Ecto neural progenitor cell (in vitro differentiated cells): Measurements from ENCODE around the gene TNPO1.
"Not testable (repeated sequence)": the region's sequence is repeated elsewhere in the genome, so short reads cannot be mapped to it uniquely, and the experiment has no call there.

ENCODE experiments used
- DNase-seq: peaks from one replicate; pipeline ENCODE4 v3.0.0-alpha.2; 2018; ENCODE audit warnings: low spot score

TNPO1 gene

DNA sequence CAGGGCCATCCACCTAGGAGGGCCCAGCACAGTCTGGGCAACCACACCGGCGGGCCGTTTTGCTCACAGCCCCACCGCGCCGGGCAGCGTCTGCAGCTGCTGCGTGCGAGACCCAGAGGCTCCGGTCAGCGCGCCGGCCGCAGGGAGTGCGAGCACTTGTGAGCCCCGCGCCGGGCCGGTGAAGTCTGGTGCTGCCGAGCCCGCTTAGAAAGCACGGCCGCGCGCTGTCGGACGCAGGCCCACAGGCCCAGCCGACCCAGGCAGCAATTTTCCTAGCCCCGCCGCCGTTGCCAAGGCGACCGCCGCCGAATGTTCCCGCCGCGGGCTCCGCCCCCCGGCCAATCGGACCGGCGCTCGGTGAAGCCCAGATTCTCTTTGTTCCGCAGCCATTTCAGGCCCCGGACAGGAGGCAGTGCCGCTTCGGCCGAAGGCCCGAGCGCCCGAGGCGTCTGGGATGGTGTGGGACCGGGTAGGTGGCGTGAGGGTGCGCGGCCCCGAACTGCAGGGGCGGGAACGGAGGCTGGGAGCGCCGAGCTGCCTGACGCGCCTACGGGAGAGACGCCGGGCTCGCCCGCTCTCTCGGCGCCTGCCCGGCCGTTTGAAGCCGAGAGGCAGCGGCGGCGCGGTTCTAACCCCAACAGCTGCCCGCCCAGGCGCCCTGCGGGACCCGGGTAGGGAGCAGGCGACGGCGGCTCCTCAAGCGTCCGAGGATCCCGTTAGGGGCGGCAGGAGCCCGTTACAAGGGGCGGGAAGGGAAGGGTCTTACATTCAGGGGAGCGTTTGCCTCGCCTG, at the start of gene TNPO1:
Gene TNPO1 (plus strand): TSS at position 378 of the 792 bp plus-strand sequence. CDS start 77 bp downstream, at position 455.
- peak; percentile 98 for DNase-seq

- no peak for DNase-seq
Measured at GRCh38 chr5:72767289-72768010, 49.0 kb upstream of the TNPO1 start.

DNA sequence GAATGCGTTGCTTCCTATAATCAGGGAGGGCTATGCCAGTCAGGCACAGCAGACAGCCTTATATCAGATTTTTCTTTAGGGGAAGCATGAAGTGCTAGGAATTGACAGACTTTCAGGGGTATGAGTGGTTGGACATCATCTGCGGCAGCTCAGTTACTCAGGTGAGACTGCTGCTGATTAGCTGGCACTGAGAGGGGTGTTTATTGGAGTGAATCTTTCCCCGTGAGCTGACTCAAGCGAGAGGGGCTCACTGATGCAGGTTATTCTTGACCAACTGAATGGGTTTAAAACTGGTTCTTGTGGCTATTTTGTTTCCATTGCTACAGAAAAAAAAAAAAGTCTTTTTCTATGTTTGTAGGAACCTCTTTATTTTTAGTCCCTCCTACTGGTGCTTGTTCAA, 46.2 kb upstream of the TNPO1 start:
- DNase-seq = no peak

DNA sequence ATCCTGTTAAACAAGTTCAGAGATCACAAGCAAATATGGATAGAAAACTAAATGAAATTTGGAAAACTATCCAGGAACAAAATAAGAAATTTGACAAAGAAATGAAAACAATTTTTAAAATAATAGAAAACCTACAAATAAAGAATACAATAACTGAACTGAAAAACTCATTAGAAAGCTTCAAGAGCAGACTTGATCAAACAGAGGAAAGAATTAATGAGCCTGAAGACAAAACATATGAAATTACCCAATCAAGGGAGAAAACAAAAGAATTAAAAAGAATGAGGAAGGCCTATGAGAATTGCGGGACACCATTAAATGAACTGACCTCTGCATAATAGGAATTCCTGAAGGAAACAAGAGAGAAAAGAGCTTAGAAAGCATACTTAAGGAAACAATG, 39.8 kb upstream of the TNPO1 start:
- no peak for DNase-seq

DNA sequence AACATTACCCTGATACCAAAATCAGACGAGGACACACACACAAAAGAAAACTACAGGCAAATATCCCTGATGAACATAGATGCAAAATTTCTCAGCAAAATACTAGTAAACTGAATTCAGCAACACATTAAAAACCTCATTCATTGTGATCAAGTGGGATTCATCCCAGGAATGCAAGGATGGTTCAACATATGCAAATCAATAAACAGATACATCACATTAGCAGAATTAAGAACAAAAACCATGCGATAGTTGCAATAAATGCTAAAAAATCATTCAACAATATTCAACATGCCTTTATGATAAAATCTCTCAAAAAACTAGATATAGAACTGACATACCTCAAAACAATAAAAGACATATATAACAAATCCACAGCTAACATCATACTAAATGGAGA, 36.9 kb upstream of the TNPO1 start:
- DNase-seq = no peak

DNA sequence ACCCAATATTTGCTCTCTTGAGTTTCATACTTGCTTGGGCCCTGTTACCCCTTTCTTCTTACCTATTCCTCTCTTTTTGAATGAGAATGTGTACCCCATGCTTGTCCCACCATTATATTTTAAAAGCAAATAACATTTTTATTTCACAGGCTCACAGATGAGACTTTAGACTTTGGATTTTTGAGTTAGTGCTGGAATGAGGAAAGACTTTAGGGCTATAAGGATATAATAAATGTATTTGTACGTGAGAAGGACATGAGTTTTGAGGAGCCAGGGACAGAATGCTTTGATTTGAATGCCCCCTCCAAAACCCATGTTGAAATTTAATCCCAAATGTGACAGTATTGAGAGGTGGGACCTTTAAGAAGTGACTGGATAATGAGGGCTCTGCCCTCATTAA, 33.1 kb upstream of the TNPO1 start:
- no peak for DNase-seq

GRCh38 chr5:72784129-72784528, 32.3 kb upstream of the TNPO1 start:
- no peak for DNase-seq

DNA sequence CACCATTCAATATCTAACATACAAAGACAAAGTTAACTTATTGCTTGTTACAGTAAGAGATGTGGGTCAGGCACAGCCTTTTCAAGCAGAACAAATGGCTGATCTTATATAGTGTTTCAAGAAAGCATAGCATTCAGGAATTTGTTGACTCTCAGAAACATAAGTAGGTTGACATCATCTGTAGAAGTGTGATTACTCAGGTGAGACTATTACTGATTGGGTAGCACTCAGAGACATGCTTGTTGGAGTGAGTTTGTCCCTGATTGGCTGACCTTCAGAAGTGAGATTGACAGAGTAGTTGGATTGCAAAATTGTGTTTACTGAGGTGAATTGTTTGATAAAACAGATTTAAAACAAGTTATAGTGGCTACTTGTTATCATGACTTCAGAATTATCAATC, 30.7 kb upstream of the TNPO1 start:
- DNase-seq = no peak

- DNase-seq = no peak
Measured at GRCh38 chr5:72786676-72787075, 29.8 kb upstream of the TNPO1 start.

GRCh38 chr5:72788866-72789505, 27.5 kb upstream of the TNPO1 start:
- no peak for DNase-seq

DNA sequence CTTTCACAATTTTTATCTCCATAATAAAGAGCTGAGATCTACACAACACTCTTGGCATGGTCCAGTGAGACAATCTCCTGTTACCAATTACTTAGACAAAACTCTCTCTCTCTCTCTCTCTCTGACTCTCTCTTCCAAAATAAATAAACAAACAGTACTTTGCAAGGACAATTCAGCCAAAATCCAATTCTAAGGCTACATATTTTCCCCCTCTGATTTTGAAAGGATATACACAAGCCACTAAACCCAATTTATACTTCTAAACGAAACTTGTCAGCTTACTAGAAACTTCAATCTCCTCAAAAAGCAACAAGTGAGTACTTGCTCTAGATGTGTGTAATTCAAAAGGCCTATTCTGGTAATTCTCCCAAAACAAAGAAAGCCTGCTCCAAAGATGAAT, 26.3 kb upstream of the TNPO1 start:
- no peak for DNase-seq

DNA sequence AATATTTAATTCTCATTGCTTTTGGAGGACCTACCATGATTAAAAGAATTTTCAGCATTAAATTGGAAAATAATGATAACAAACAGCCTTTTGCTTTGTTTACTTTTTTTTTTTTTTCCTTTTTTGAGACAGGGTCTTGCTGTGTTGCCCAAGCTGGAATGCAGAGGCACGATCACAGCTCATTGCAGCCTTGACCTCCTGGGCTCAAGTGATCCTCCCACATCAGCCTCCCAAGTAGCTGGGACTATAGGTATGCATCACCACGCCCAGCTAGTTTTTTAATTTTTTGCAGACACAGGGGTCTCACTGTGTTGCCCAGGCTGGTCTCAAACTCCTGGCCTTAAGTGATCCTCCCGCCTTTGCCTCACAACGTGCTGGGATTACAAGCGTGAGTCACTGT, 23.8 kb upstream of the TNPO1 start:
- DNase-seq = not testable (repeated sequence)

GRCh38 chr5:72796001-72796400, 20.5 kb upstream of the TNPO1 start:
- DNase-seq = no peak

GRCh38 chr5:72799721-72800120, 16.7 kb upstream of the TNPO1 start:
- DNase-seq = no peak

DNA sequence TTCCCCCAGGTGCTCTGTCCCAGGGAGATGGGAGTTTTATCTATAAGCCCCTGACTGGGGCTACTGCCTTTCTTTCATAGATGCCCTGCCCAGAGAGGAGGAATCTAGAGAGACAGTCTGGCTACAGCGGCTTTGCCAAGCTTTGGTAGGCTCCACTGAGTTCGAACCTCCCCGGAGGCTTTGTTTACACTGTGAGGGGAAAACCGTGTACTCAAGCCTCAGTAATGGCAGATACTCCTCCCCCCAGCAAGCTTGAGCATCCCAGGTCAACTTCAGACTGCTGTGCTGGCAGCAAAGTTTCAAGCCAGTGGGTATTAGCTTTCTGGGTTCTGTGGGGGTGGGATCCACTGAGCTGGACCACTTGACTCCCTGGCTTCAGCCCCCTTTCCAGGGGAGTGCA, 7.8 kb upstream of the TNPO1 start:
- DNase-seq = not testable (repeated sequence)

GRCh38 chr5:72811849-72812248, 4.6 kb upstream of the TNPO1 start:
- DNase-seq = no peak

DNA sequence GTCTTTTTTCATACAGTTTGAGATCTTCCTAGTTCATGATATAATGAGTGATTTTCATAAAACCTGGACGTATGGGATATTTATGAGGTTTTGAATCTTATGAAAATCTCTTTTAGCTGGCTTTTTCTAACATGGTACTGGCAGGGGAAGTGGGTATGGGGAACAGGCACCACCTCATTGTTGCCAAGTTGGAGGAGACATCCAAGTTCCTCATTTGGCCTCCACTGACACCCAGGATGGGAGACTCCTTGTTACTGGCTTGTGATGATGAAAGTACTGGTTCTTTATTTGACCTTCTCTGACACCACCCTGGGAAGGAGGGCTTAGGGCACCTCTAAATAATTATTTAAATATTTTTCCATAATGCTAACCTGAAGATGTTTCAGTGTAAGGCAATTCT, 4.0 kb upstream of the TNPO1 start:
- DNase-seq = no peak

- DNase-seq = no peak
Measured at GRCh38 chr5:72814104-72814503, 2.4 kb upstream of the TNPO1 start.

- no peak for DNase-seq
Measured at GRCh38 chr5:72814864-72815263, 1.6 kb upstream of the TNPO1 start.

- no peak for DNase-seq
Measured at GRCh38 chr5:72815580-72816283, 729 bp upstream of the TNPO1 start.

DNA sequence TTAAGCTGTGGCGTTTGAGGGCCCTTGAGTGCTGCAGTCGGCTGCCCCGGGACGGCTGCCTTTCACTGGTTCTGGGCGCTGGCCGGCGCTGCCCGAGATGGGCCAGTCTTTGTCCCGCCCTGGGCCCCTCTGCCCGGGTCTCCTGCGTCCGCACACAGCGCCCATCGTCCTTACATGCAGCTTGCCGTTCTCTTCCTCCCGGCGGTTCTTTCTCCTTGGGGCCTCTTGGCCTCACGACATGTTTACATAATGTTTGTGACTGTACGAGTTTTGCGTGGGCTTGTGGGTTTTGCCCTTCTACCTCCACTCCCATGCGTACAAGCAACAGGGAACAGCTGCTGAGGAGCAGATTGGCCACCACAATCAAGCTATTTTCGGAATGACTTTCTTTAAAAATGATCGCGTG, 618 bp downstream of the TNPO1 start:
- DNase-seq = no peak

DNA sequence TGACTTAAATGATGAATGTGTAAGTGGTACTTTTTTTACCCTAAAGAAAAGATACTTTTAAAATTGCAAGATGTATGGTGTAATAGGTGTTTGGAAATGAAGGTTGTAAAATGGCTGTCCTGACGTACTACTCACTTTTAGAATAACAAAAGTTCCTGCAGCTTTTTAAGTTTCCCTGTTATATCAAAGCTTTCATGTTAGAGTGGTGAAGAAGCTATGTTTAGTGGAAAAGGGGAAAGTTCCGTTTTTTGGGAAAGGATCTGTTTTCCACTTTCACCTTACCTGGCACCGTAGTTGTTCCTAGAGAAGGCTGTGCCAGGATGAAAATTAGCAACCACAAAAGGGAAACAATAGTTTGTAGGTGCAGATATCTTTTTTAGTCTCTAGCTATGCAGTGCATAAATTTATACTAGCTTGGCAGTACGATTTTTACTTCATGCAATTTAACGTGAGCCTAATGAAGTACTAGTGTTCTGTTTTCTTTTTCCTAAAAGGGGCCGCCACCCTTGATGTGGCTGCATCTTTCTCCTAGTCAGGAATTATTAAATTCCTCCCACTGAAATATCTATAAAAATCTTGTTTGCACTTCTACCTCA, 1.3 kb downstream of the TNPO1 start:
- no peak for DNase-seq
